Adrenal gland (tissue), 12 donors: Measurements from ENCODE around the gene MTF2. TPM values are rescaled to one million over a fixed set of nuclear protein-coding genes. Genes with fewer than 3 reads are reported as not detected.

Experiments used
- DNase-seq, 7 donors: peaks; one replicate each; pipeline ENCODE4 v3.0.0-alpha.2; 2019 to 2020
- H3K27ac ChIP-seq, 5 donors: fragments of 200-600 bp; sonication (generic) in 4 of 5; 1 replicate in 3 of 5; 2 replicates in 2 of 5; pipeline versions ENCODE4 v1.5.1 to v1.8.0; 2016 to 2020; ENCODE audit warnings: mild to moderate bottlenecking in 1 of 5
- H3K27me3 ChIP-seq: fragments of 200-600 bp; 2 replicates; pipeline ENCODE4 v1.8.0; 2021
- H3K36me3 ChIP-seq, 2 donors: fragments of 200-600 bp; replicated peaks in 1 of 2; 1 replicate in 1 of 2; 2 replicates in 1 of 2; pipeline versions ENCODE4 v1.5.1 to v1.8.0; 2018 to 2022
- H3K4me1 ChIP-seq, 2 donors: fragments of 200-600 bp; replicated peaks in 1 of 2; 1 replicate in 1 of 2; 2 replicates in 1 of 2; pipeline versions ENCODE4 v1.5.1 to v1.8.0; 2018 to 2021
- H3K4me3 ChIP-seq, 4 donors: fragments of 200-600 bp; sonication (generic) in 3 of 4; one replicate each; pipeline ENCODE4 v1.5.1; 2016 to 2018
- H3K9me3 ChIP-seq, 3 donors: fragments of 200-600 bp; sonication (generic) in 1 of 3; replicated peaks in 1 of 3; 1 replicate in 2 of 3; 2 replicates in 1 of 3; pipeline versions ENCODE4 v1.5.1 to v1.8.0; 2016 to 2021
- CTCF ChIP-seq, 6 experiments: fragments of 450-650 bp in 4 of 6; fragments of 200-600 bp in 2 of 6; sonication (generic) in 1 of 6; IDR thresholded peaks; 1 replicate in 5 of 6; 2 replicates in 1 of 6; pipeline versions ENCODE4 v1.5.1 to v1.8.0; 2016 to 2021; ENCODE audit warnings: antibody characterized with exemption in 6 of 6, mild to moderate bottlenecking in 2 of 6, moderate library complexity in 1 of 6
- POLR2A ChIP-seq, 2 donors: fragments of 450-650 bp; IDR thresholded peaks; one replicate each; pipeline ENCODE4 v1.6.1; 2017; ENCODE audit warnings: antibody characterized with exemption in 2 of 2, mild to moderate bottlenecking in 2 of 2, moderate library complexity in 1 of 2
- WGBS, 4 donors: extraction: QIAGEN DNeasy Blood & Tissue Kit in 2 of 4; methylation state at CpG; one replicate each; pipeline versions ENCODE4 v1.1.5 to v1.1.7; 2013 to 2017; 5-methylcytosine and 5-hydroxymethylcytosine counted together
- intact Hi-C, 2 donors: fragments of 100-400 bp; cut with DNase I; formaldehyde crosslinking; loops; one replicate each; pipeline versions ENCODE4 v1.14.1 to v1.15.0; 2022 to 2023
- polyA plus RNA-seq, 3 donors: library from polyadenylated mRNA; stranded (reverse); fragments of 200-250 nt in 2 of 3; fragments of 350-450 nt in 1 of 3; fragmentation: Illumina TruSeq in 1 of 3; extraction: RNeasy Lipid Tissue Mini Kit (QIAGEN cat#74804) in 1 of 3; gene quantifications; one replicate each; pipeline ENCODE4 v1.2.3, GENCODE V29; 2013 to 2014
- total RNA-seq, 9 donors: library from RNA; depleted of rRNA in 4 of 9; stranded (reverse); fragments of >200 nt in 4 of 9; fragments of 120-200 nt in 1 of 9; fragmentation: NEBNext Ultra II Directional in 1 of 9; extraction: Animal tissue kit (Norgen Biotek cat#: 25700) in 1 of 9; gene quantifications; one replicate each; pipeline versions ENCODE4 v1.1.0 to v1.2.4, GENCODE V29; 2013 to 2023
- donor health status: healthy with polysubstance abuse.
- donor health status: Bipolar disorder and iron deficiency.
- donor health status: DM: yes; HTN: yes; CAD: no.
- donor health status: DM: no; HTN: no; CAD: no.
- donor health status: DM: no; HTN: no; CAD: no.
- donor health status: DM: yes; HTN: yes; CAD: no.

Gene MTF2
- total and polyA plus RNA-seq, 12 donors: 4.6 to 62.7 (median 20.9) TPM

- TF ChIP-seq CTCF (IDR thresholded peaks at IDR 0.05): no peak
- no peak for TF ChIP-seq POLR2A (IDR thresholded peaks at IDR 0.05)
- H3K27me3 ChIP-seq: no peaks in the 10 kb centered on the region
- intact Hi-C loops: loop anchor here in 1 of 2 donors (5.0 kb wide), 1 partner anchor 99 kb away; no protein-coding TSS in a partner anchor
- peak overlapping the region in 2 of 4 donors; percentile 85 to 89 for H3K4me3 ChIP-seq
- no peaks in the 10 kb centered on the region for H3K9me3 ChIP-seq
- no peak for DNase-seq
- H3K36me3 ChIP-seq: no peaks in the 10 kb centered on the region
- peaks cover 14 to 31% of the 10 kb centered on the region in 2 donors for H3K4me1 ChIP-seq
- H3K27ac ChIP-seq: peak overlapping the region in 2 of 5 donors; percentile 86 to 88
- WGBS, 4 donors: 12 to 20% (median 19%) methylated on average over 3 of the region's 3 CpGs
These were observed 880 bp upstream of the MTF2 start for GRCh38 chr1:93078203-93078602.

- WGBS, 4 donors: 1 to 3% (median 2%) methylated on average over 7 of the region's 7 CpGs
- Histone ChIP-seq H3K36me3 (no peaks in the 10 kb centered on the region), H3K9me3 (no peaks in the 10 kb centered on the region), H3K4me1 (peaks cover 14 to 31% of the 10 kb centered on the region in 2 donors), H3K27me3 (no peaks in the 10 kb centered on the region), H3K4me3 (peak overlapping the region in 3 of 4 donors; percentile 36 to 89 (median 85)), H3K27ac (peak overlapping the region in 4 of 5 donors; percentile 77 to 90 (median 87))
- no peak for DNase-seq
- no peak for TF ChIP-seq CTCF (IDR thresholded peaks at IDR 0.05)
- TF ChIP-seq POLR2A (IDR thresholded peaks at IDR 0.05): no peak
- intact Hi-C loops: loop anchor here in 1 of 2 donors (5.0 kb wide), 1 partner anchor 99 kb away; no protein-coding TSS in a partner anchor
These were observed 471 bp upstream of the MTF2 start for GRCh38 chr1:93078638-93078985.

- intact Hi-C loops: loop anchor here in 1 of 2 donors (5.0 kb wide), 1 partner anchor 98 kb away; no protein-coding TSS in a partner anchor
- Histone ChIP-seq H3K4me1 (peaks cover 14 to 31% of the 10 kb centered on the region in 2 donors), H3K36me3 (no peaks in the 10 kb centered on the region), H3K27ac (peak overlapping the region; percentile 70 to 90 (median 86)), H3K4me3 (peak overlapping the region; percentile 59 to 89 (median 76)), H3K9me3 (no peaks in the 10 kb centered on the region), H3K27me3 (no peaks in the 10 kb centered on the region)
- TF ChIP-seq CTCF (IDR thresholded peaks at IDR 0.05) (no peak), POLR2A (IDR thresholded peaks at IDR 0.05) (no peak)
- 0 to 1% (median 1%) methylated on average over 13 of the region's 13 CpGs for WGBS, 4 donors
- DNase-seq: peak in 6 of 7 donors; percentile 10 to 37 (median 26)
These were observed 630 bp downstream of the MTF2 start for GRCh38 chr1:93079685-93080141.

- 0 to 2% (median 1%) methylated on average over 5 of the region's 5 CpGs for WGBS, 4 donors
- no peak for DNase-seq
- H3K9me3 ChIP-seq: no peaks in the 10 kb centered on the region
- peak overlapping the region; percentile 70 to 90 (median 86) for H3K27ac ChIP-seq
- intact Hi-C loops: no loop called here
- H3K36me3 ChIP-seq: no peaks in the 10 kb centered on the region
- no peaks in the 10 kb centered on the region for H3K27me3 ChIP-seq
- H3K4me1 ChIP-seq: peaks cover 14 to 31% of the 10 kb centered on the region in 2 donors
- TF ChIP-seq CTCF (IDR thresholded peaks at IDR 0.05) (peak in 5 of 6 experiments; percentile 40 to 53 (median 52)), POLR2A (IDR thresholded peaks at IDR 0.05) (no peak)
- peak overlapping the region in 2 of 4 donors; percentile 85 to 89 for H3K4me3 ChIP-seq
These were observed 1.2 kb downstream of the MTF2 start for GRCh38 chr1:93080179-93080823.
